ENCODE data around the gene NFIX.

Gene NFIX

GRCh38 chr19:13083627-13084026 lies 88.4 kb downstream of the NFIX start:
- H4K8ac ChIP-seq (ENCODE audit: low read depth, low read length) = no peak overlapping the region

DNA sequence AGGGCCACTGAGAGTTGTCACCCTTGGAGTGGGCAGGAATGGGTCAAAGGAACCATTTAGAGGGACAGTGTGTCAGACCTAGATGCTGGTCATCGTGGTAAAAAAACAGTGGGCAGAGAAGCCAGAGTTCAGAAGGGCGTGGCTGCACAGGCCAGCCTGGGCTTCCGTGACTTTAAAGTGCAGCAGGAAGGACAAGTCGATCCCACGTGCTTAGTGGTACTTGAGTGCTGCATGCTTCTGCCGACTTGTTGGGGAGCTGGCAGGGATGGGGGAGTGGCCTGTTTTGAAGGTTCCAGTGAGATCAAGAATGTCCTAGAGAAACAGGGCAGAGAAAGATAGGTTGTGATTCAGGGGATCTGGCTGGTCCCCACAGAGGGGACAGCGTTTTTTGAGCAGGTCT lies 90.4 kb downstream of the NFIX start:
- Histone ChIP-seq H3K56ac (ENCODE audit: low read length) (no peak overlapping the region), H2BK15ac (replicated peaks; ENCODE audit: low read depth) (no peak overlapping the region), H3K36me3 (ENCODE audit: control insufficient read depth, insufficient read depth, low read length) (no peaks in the 10 kb centered on the region), H3K79me2 (ENCODE audit: control insufficient read depth, insufficient read depth, low read length) (no peaks in the 10 kb centered on the region), H3K9ac (ENCODE audit: low read length) (no peak overlapping the region), H3K23ac (ENCODE audit: low read length) (no peak overlapping the region), H2BK120ac (ENCODE audit: low read depth, low read length) (no peak overlapping the region), H3K4me3 (ENCODE audit: low read length) (no peak overlapping the region), H3K18ac (ENCODE audit: low read length) (no peak overlapping the region), H3K4me1 (ENCODE audit: control insufficient read depth, low read depth, low read length) (no peaks in the 10 kb centered on the region), H4K8ac (ENCODE audit: low read depth, low read length) (no peak overlapping the region), H3K27ac (ENCODE audit: low read depth, low read length) (no peak overlapping the region), H3K79me1 (ENCODE audit: low read length) (no peaks in the 10 kb centered on the region), H3K4ac (ENCODE audit: low read depth, low read length) (no peak overlapping the region), H3K27me3 (ENCODE audit: insufficient read depth, low read length, poor library complexity) (no peaks in the 10 kb centered on the region), H3K4me2 (ENCODE audit: low read length) (no peak overlapping the region), H4K5ac (ENCODE audit: low read length) (no peak overlapping the region), H2BK5ac (ENCODE audit: low read length) (no peak overlapping the region), H2AK5ac (ENCODE audit: low read length) (no peak overlapping the region)
- WGBS (ENCODE audit: extremely low coverage, insufficient coverage, low lambda C conversion rate) = no CpG with 5 or more reads among the region's 7 CpGs
- DNase-seq = no peak

More at GRCh38 chr19:13083627-13084026, 88.4 kb downstream of the NFIX start:
- Histone ChIP-seq H2AK5ac (ENCODE audit: low read length) (no peak overlapping the region), H3K4me2 (ENCODE audit: low read length) (no peak overlapping the region), H3K9ac (ENCODE audit: low read length) (no peak overlapping the region), H3K4ac (ENCODE audit: low read depth, low read length) (no peak overlapping the region), H3K18ac (ENCODE audit: low read length) (no peak overlapping the region), H4K5ac (ENCODE audit: low read length) (no peak overlapping the region), H2BK15ac (replicated peaks; ENCODE audit: low read depth) (no peak overlapping the region), H2BK5ac (ENCODE audit: low read length) (no peak overlapping the region), H3K79me2 (ENCODE audit: control insufficient read depth, insufficient read depth, low read length) (no peaks in the 10 kb centered on the region), H3K23ac (ENCODE audit: low read length) (no peak overlapping the region), H3K27ac (ENCODE audit: low read depth, low read length) (no peak overlapping the region), H3K79me1 (ENCODE audit: low read length) (no peaks in the 10 kb centered on the region), H3K4me1 (ENCODE audit: control insufficient read depth, low read depth, low read length) (no peaks in the 10 kb centered on the region), H3K56ac (ENCODE audit: low read length) (no peak overlapping the region), H2BK120ac (ENCODE audit: low read depth, low read length) (no peak overlapping the region), H3K27me3 (ENCODE audit: insufficient read depth, low read length, poor library complexity) (no peaks in the 10 kb centered on the region), H3K36me3 (ENCODE audit: control insufficient read depth, insufficient read depth, low read length) (no peaks in the 10 kb centered on the region), H3K4me3 (ENCODE audit: low read length) (no peak overlapping the region)
- DNase-seq = no peak
- no CpG with 5 or more reads among the region's 9 CpGs for WGBS (ENCODE audit: extremely low coverage, insufficient coverage, low lambda C conversion rate)

DNA sequence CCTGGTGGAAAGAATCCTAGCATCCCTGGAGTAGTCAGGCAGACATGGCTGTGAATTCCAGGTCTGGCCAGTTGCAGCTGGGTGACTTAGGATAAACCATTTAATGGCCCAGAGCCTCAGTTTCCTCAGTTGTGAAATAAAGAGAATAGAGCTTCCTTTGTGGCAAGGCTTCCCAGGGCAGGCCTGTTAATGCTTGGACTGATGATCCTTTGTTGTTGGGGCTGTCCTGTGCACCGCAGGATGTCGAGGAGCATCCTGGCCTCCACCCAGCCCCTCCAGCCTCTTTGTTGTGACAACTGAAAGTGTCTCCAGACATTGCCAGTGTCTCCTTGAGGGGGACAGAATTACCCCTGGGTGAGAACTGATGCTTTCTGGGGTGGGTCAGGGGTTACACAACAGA lies 91.1 kb downstream of the NFIX start:
- Histone ChIP-seq H3K23ac (ENCODE audit: low read length) (no peak overlapping the region), H3K79me2 (ENCODE audit: control insufficient read depth, insufficient read depth, low read length) (no peaks in the 10 kb centered on the region), H3K4me3 (ENCODE audit: low read length) (no peak overlapping the region), H3K27me3 (ENCODE audit: insufficient read depth, low read length, poor library complexity) (no peaks in the 10 kb centered on the region), H3K4me1 (ENCODE audit: control insufficient read depth, low read depth, low read length) (peaks cover under 1% of the 10 kb centered on the region), H3K36me3 (ENCODE audit: control insufficient read depth, insufficient read depth, low read length) (no peaks in the 10 kb centered on the region), H2BK15ac (replicated peaks; ENCODE audit: low read depth) (no peak overlapping the region), H3K79me1 (ENCODE audit: low read length) (no peaks in the 10 kb centered on the region), H3K4ac (ENCODE audit: low read depth, low read length) (no peak overlapping the region), H4K8ac (ENCODE audit: low read depth, low read length) (no peak overlapping the region), H3K27ac (ENCODE audit: low read depth, low read length) (no peak overlapping the region), H3K4me2 (ENCODE audit: low read length) (no peak overlapping the region), H3K18ac (ENCODE audit: low read length) (no peak overlapping the region), H2BK5ac (ENCODE audit: low read length) (no peak overlapping the region), H2AK5ac (ENCODE audit: low read length) (no peak overlapping the region), H3K9ac (ENCODE audit: low read length) (no peak overlapping the region), H4K5ac (ENCODE audit: low read length) (no peak overlapping the region), H2BK120ac (ENCODE audit: low read depth, low read length) (no peak overlapping the region), H3K56ac (ENCODE audit: low read length) (no peak overlapping the region)
- no CpG with 5 or more reads among the region's 2 CpGs for WGBS (ENCODE audit: extremely low coverage, insufficient coverage, low lambda C conversion rate)
- no peak for DNase-seq

DNA sequence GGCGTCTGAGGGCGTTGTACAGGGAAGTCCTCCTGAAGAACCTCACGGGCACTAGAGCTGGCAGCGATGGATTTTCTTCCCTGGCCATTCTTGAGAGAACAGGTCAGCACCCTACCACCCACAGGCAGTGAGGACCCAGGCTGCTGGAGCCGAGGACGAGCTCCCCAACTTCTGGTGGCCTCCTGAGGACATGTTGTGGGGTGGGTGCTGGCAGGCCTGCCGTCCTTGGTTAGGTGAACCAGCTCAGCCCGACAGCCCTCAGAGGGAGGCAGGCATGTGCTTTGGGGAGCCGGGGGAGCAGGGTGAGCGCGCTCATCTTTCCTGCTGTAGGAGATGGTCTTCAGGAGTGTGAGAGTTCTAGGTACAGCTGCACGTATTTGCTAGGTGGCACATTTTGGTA lies 92.0 kb downstream of the NFIX start:
- whole genome bisulfite sequencing (ENCODE audit: extremely low coverage, insufficient coverage, low lambda C conversion rate) = no CpG with 5 or more reads among the region's 12 CpGs
- Histone ChIP-seq H3K36me3 (ENCODE audit: control insufficient read depth, insufficient read depth, low read length) (no peaks in the 10 kb centered on the region), H3K27me3 (ENCODE audit: insufficient read depth, low read length, poor library complexity) (no peaks in the 10 kb centered on the region), H3K4me2 (ENCODE audit: low read length) (no peak overlapping the region), H2BK5ac (ENCODE audit: low read length) (no peak overlapping the region), H3K4me1 (ENCODE audit: control insufficient read depth, low read depth, low read length) (peaks cover 5% of the 10 kb centered on the region), H3K27ac (ENCODE audit: low read depth, low read length) (no peak overlapping the region), H3K4ac (ENCODE audit: low read depth, low read length) (no peak overlapping the region), H2BK120ac (ENCODE audit: low read depth, low read length) (no peak overlapping the region), H3K9ac (ENCODE audit: low read length) (no peak overlapping the region), H2BK15ac (replicated peaks; ENCODE audit: low read depth) (no peak overlapping the region), H3K56ac (ENCODE audit: low read length) (no peak overlapping the region), H3K79me1 (ENCODE audit: low read length) (no peaks in the 10 kb centered on the region), H4K8ac (ENCODE audit: low read depth, low read length) (no peak overlapping the region), H3K18ac (ENCODE audit: low read length) (no peak overlapping the region), H3K4me3 (ENCODE audit: low read length) (no peak overlapping the region), H3K23ac (ENCODE audit: low read length) (no peak overlapping the region), H4K5ac (ENCODE audit: low read length) (no peak overlapping the region), H3K79me2 (ENCODE audit: control insufficient read depth, insufficient read depth, low read length) (no peaks in the 10 kb centered on the region), H2AK5ac (ENCODE audit: low read length) (no peak overlapping the region)
- no peak for DNase-seq

DNA sequence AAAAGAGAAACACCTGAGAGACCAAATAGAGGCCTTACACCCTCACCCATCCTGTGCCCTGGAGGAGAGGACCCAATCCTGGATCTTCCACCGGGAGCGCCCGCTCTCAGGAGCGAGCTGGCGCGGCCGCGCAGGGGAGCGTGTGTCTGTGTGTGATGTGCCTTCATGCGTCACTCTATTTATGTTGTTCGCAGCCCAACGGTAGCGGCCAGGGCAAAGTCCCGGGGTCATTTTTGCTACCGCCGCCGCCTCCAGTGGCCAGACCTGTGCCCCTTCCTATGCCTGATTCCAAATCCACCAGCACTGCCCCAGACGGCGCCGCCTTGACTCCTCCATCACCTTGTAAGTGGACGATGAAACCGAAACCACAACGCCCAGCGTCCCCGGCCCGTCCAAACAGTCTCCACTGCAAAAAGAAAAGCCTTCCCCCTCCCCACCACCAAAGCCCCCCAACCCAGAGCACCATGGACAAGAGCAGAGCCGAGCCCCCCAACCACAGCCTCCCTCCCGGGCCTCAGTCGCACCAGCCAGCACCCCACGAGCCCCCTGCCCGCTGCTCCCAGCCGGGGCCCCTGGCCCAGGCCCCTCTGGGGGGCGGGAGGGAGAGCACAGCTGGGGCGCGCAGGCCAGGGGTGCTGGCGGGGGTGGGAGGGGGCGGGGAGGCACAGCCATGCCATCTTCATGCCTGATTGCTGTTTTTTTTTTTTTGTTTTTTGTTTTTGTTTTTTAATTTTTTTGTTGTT lies 92.7 kb downstream of the NFIX start:
- H2BK5ac ChIP-seq (ENCODE audit: low read length) = no peak overlapping the region
- no peak overlapping the region for H2AK5ac ChIP-seq (ENCODE audit: low read length)
- H3K4me2 ChIP-seq (ENCODE audit: low read length) = no peak overlapping the region
- no peak overlapping the region for H3K9ac ChIP-seq (ENCODE audit: low read length)
- no peak for DNase-seq
- no peaks in the 10 kb centered on the region for H3K79me1 ChIP-seq (ENCODE audit: low read length)
- H3K27ac ChIP-seq (ENCODE audit: low read depth, low read length) = no peak overlapping the region
- no peak overlapping the region for H3K4me3 ChIP-seq (ENCODE audit: low read length)
- H3K4me1 ChIP-seq (ENCODE audit: control insufficient read depth, low read depth, low read length) = peaks cover 5% of the 10 kb centered on the region
- no peak overlapping the region for H3K56ac ChIP-seq (ENCODE audit: low read length)
- H4K5ac ChIP-seq (ENCODE audit: low read length) = no peak overlapping the region
- no peaks in the 10 kb centered on the region for H3K27me3 ChIP-seq (ENCODE audit: insufficient read depth, low read length, poor library complexity)
- H2BK120ac ChIP-seq (ENCODE audit: low read depth, low read length) = no peak overlapping the region
- H3K23ac ChIP-seq (ENCODE audit: low read length) = no peak overlapping the region
- no CpG with 5 or more reads among the region's 37 CpGs for WGBS (ENCODE audit: extremely low coverage, insufficient coverage, low lambda C conversion rate)
- no peaks in the 10 kb centered on the region for H3K79me2 ChIP-seq (ENCODE audit: control insufficient read depth, insufficient read depth, low read length)
- no peak overlapping the region for H3K18ac ChIP-seq (ENCODE audit: low read length)
- H4K8ac ChIP-seq (ENCODE audit: low read depth, low read length) = no peak overlapping the region
- no peaks in the 10 kb centered on the region for H3K36me3 ChIP-seq (ENCODE audit: control insufficient read depth, insufficient read depth, low read length)
- no peak overlapping the region for H2BK15ac ChIP-seq (replicated peaks; ENCODE audit: low read depth)
- no peak overlapping the region for H3K4ac ChIP-seq (ENCODE audit: low read depth, low read length)
